Ovary (tissue), 3 donors: ENCODE measurements around the gene CYP46A1.

ENCODE experiments used
- POLR2A ChIP-seq: fragments of 450-650 bp; IDR thresholded peaks from one replicate; pipeline ENCODE4 v1.6.1; 2017; ENCODE audit warnings: antibody characterized with exemption, mild to moderate bottlenecking, moderate library complexity
- TF ChIP-seq, protein P1 (sequence below), 3 donors: fragments of 450-650 bp in 2 of 3; fragments of 200-600 bp in 1 of 3; IDR thresholded peaks; one replicate each; pipeline versions ENCODE4 v1.5.1 to v1.8.0; 2016 to 2022; ENCODE audit warnings: antibody characterized with exemption in 3 of 3, mild to moderate bottlenecking in 1 of 3
- donor health status: DM: no; HTN: no; CAD: no.

DNA sequence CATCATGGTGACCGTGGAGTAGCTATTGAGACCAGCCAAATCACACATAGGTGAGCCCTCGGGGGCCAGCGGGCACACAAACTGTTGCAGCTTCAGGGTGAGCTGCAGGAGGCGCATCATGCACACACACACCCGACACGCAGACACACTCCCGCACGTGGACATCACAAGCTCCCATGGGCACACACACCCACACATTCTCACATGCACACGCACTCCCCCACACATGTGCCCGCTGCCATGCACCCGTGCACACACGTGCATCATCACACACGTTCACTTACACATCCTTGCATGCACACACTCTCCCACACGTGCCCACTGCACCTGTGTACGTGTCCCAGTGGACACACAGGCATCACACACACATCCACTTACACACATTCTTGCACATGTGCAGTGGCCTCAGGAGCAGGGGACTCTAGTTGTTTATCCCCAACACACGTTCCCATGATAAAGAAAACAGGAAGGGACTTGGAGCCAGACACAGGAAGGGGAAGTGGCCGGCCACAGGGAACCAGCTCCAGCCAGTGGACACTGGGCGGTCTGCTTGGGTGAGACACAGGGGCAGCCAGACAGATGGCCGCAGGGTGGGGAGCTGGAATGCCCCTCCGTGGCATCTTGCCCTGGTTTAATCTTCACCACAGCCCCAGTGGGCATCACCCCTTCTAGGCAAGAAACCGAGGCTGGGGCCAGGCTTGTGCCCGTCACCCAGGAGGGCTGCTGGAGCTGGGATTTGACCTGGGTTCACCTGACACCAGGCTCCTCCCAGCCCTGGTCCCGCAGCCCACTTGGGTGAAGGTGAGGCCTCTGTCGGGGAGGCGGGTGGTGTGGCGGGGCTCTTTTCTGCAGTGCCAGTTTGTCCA is 49.7 kb downstream of the CYP46A1 start:
- TF ChIP-seq, protein P1, sequence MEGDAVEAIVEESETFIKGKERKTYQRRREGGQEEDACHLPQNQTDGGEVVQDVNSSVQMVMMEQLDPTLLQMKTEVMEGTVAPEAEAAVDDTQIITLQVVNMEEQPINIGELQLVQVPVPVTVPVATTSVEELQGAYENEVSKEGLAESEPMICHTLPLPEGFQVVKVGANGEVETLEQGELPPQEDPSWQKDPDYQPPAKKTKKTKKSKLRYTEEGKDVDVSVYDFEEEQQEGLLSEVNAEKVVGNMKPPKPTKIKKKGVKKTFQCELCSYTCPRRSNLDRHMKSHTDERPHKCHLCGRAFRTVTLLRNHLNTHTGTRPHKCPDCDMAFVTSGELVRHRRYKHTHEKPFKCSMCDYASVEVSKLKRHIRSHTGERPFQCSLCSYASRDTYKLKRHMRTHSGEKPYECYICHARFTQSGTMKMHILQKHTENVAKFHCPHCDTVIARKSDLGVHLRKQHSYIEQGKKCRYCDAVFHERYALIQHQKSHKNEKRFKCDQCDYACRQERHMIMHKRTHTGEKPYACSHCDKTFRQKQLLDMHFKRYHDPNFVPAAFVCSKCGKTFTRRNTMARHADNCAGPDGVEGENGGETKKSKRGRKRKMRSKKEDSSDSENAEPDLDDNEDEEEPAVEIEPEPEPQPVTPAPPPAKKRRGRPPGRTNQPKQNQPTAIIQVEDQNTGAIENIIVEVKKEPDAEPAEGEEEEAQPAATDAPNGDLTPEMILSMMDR (IDR thresholded peaks at IDR 0.05), result no peak
- TF ChIP-seq POLR2A, result no peak
